HL-60 (cell line): ENCODE results near the gene ATP5PO.

Experiments
- GABPA ChIP-seq: IDR thresholded peaks from 2 replicates; pipeline ENCODE4 v1.6.1; 2012; ENCODE audit warnings: low read depth
- POLR2AphosphoS5 ChIP-seq: IDR thresholded peaks from 2 replicates; pipeline ENCODE4 v1.6.1; 2012; ENCODE audit warnings: low read depth
- SPI1 ChIP-seq: IDR thresholded peaks from 2 replicates; pipeline ENCODE4 v1.6.1; 2012; ENCODE audit warnings: low read depth, mild to moderate bottlenecking, borderline replicate concordance
- TF ChIP-seq, protein P1 (sequence below): IDR thresholded peaks from one replicate; pipeline ENCODE4 v1.5.1; 2011; ENCODE audit warnings: low read length, control low read depth, inconsistent platforms; ENCODE audit not compliant: insufficient read depth
- TF ChIP-seq, protein P2 (sequence below): IDR thresholded peaks from 2 replicates; pipeline ENCODE4 v1.6.1; 2012; ENCODE audit warnings: low read depth; ENCODE audit not compliant: insufficient replicate concordance

DNA sequence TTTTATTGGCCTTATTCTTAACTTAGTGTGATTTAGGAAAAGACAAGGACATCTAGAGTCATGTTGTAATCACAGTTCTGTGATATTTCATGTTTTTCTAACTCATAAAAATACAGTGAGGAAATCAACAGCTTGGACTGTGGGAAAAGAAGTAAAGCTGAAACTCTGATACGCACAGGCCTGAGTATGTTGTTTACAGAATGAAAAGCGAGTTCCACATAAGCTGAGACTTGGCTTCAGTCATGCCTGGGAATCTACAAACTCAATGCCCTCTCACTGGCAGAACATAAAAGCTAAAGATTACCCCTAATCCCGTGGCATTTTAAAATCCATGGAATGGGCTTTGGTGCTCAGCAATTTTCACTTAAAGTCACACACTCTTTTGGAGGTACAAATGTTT lies 23.6 kb upstream of the ATP5PO start:
- TF ChIP-seq, protein P1, sequence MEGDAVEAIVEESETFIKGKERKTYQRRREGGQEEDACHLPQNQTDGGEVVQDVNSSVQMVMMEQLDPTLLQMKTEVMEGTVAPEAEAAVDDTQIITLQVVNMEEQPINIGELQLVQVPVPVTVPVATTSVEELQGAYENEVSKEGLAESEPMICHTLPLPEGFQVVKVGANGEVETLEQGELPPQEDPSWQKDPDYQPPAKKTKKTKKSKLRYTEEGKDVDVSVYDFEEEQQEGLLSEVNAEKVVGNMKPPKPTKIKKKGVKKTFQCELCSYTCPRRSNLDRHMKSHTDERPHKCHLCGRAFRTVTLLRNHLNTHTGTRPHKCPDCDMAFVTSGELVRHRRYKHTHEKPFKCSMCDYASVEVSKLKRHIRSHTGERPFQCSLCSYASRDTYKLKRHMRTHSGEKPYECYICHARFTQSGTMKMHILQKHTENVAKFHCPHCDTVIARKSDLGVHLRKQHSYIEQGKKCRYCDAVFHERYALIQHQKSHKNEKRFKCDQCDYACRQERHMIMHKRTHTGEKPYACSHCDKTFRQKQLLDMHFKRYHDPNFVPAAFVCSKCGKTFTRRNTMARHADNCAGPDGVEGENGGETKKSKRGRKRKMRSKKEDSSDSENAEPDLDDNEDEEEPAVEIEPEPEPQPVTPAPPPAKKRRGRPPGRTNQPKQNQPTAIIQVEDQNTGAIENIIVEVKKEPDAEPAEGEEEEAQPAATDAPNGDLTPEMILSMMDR: no peak
- TF ChIP-seq SPI1: no peak
- TF ChIP-seq GABPA: no peak
- TF ChIP-seq, protein P2, sequence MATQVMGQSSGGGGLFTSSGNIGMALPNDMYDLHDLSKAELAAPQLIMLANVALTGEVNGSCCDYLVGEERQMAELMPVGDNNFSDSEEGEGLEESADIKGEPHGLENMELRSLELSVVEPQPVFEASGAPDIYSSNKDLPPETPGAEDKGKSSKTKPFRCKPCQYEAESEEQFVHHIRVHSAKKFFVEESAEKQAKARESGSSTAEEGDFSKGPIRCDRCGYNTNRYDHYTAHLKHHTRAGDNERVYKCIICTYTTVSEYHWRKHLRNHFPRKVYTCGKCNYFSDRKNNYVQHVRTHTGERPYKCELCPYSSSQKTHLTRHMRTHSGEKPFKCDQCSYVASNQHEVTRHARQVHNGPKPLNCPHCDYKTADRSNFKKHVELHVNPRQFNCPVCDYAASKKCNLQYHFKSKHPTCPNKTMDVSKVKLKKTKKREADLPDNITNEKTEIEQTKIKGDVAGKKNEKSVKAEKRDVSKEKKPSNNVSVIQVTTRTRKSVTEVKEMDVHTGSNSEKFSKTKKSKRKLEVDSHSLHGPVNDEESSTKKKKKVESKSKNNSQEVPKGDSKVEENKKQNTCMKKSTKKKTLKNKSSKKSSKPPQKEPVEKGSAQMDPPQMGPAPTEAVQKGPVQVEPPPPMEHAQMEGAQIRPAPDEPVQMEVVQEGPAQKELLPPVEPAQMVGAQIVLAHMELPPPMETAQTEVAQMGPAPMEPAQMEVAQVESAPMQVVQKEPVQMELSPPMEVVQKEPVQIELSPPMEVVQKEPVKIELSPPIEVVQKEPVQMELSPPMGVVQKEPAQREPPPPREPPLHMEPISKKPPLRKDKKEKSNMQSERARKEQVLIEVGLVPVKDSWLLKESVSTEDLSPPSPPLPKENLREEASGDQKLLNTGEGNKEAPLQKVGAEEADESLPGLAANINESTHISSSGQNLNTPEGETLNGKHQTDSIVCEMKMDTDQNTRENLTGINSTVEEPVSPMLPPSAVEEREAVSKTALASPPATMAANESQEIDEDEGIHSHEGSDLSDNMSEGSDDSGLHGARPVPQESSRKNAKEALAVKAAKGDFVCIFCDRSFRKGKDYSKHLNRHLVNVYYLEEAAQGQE: no peak
- no peak for TF ChIP-seq POLR2AphosphoS5
